Neural cell (in vitro differentiated cells): ENCODE results near the gene TRPT1. TPM values are rescaled to one million over a fixed set of nuclear protein-coding genes. Genes with fewer than 3 reads are reported as not detected.

Experiments used
- H2AFZ ChIP-seq: fragments of 200-600, 300-800 bp; sonication (generic), shearing (Covaris generic); 2 replicates; pipeline ENCODE4 v1.6.0; 2014; ENCODE audit warnings: low read depth, mild to moderate bottlenecking, antibody characterized with exemption, low read length, moderate library complexity
- H3F3A ChIP-seq: fragments of 200-600 bp; shearing (Covaris generic); 2 replicates; pipeline ENCODE4 v1.6.1; 2016; ENCODE audit warnings: mild to moderate bottlenecking, moderate library complexity, mixed read lengths, antibody characterized with exemption, low read length; ENCODE audit not compliant: insufficient read depth, poor library complexity, severe bottlenecking
- H3K27ac ChIP-seq: fragments of 200-600, 300-800 bp; sonication (generic), shearing (Covaris generic); 2 replicates; pipeline ENCODE4 v1.5.1; 2014; ENCODE audit warnings: mild to moderate bottlenecking, low read length, moderate library complexity
- H3K27me3 ChIP-seq: fragments of 300-800, 200-600 bp; sonication (generic), shearing (Covaris generic); 2 replicates; pipeline ENCODE4 v1.6.0; 2014; ENCODE audit warnings: mild to moderate bottlenecking, low read depth, low read length, moderate library complexity; ENCODE audit not compliant: insufficient read depth
- H3K36me3 ChIP-seq: fragments of 300-800, 200-600 bp; sonication (generic), shearing (Covaris generic); 2 replicates; pipeline ENCODE4 v1.5.1; 2014; ENCODE audit warnings: mild to moderate bottlenecking, antibody characterized with exemption, low read length, moderate library complexity; ENCODE audit not compliant: insufficient read depth
- H3K4me2 ChIP-seq: fragments of 300-800, 200-600 bp; sonication (generic), shearing (Covaris generic); 2 replicates; pipeline ENCODE4 v1.6.0; 2014; ENCODE audit warnings: mild to moderate bottlenecking, low read length
- H3K4me3 ChIP-seq: fragments of 300-800, 200-600 bp; sonication (generic), shearing (Covaris generic); 2 replicates; pipeline ENCODE4 v1.5.1; 2014; ENCODE audit warnings: mild to moderate bottlenecking, low read length, moderate library complexity
- H3K79me2 ChIP-seq: fragments of 200-600 bp; shearing (Covaris generic); replicated peaks from 2 replicates; pipeline ENCODE4 v1.6.0; 2014; ENCODE audit warnings: mild to moderate bottlenecking, low read length, moderate library complexity; ENCODE audit not compliant: insufficient read depth
- H3K9ac ChIP-seq: fragments of 300-800, 200-600 bp; sonication (generic), shearing (Covaris generic); 2 replicates; pipeline ENCODE4 v1.6.1; 2016; ENCODE audit warnings: mild to moderate bottlenecking, low read length, mixed read lengths
- H3K9me2 ChIP-seq: fragments of 200-600 bp; shearing (Covaris generic); 2 replicates; pipeline ENCODE4 v1.6.1; 2016; ENCODE audit warnings: mild to moderate bottlenecking, low read length, mixed read lengths; ENCODE audit not compliant: insufficient read depth
- H3K9me3 ChIP-seq: fragments of 200-600, 300-800 bp; sonication (generic), shearing (Covaris generic); 2 replicates; pipeline ENCODE4 v1.6.1; 2016; ENCODE audit warnings: mild to moderate bottlenecking, mixed run types, low read length, moderate library complexity, mixed read lengths
- H4K20me1 ChIP-seq: fragments of 200-600 bp; shearing (Covaris generic); 2 replicates; pipeline ENCODE4 v1.6.1; 2016; ENCODE audit warnings: mild to moderate bottlenecking, mixed run types; ENCODE audit not compliant: insufficient read depth
- CTCF ChIP-seq: fragments of 450-650 bp; IDR thresholded peaks from 2 replicates; pipeline ENCODE4 v1.5.1; 2014; ENCODE audit warnings: antibody characterized with exemption, mild to moderate bottlenecking, moderate library complexity; ENCODE audit not compliant: poor library complexity, severe bottlenecking
- EP300 ChIP-seq: fragments of 450-650 bp; conservative IDR thresholded peaks from 2 replicates; pipeline ENCODE4 v1.6.1; 2014; ENCODE audit warnings: antibody characterized with exemption, mild to moderate bottlenecking, moderate library complexity; ENCODE audit not compliant: poor library complexity, severe bottlenecking
- EZH2 ChIP-seq: fragments of 200-600, 300-800 bp; shearing (Covaris generic), sonication (generic); IDR thresholded peaks from 2 replicates; pipeline ENCODE4 v1.6.1; 2014; ENCODE audit warnings: antibody characterized with exemption, low read length, borderline replicate concordance, mild to moderate bottlenecking; ENCODE audit not compliant: insufficient read depth, poor library complexity, severe bottlenecking
- MXI1 ChIP-seq: fragments of 450-650 bp; conservative IDR thresholded peaks from 2 replicates; pipeline ENCODE4 v1.6.1; 2014; ENCODE audit warnings: antibody characterized with exemption, mild to moderate bottlenecking; ENCODE audit not compliant: poor library complexity, severe bottlenecking
- POLR2AphosphoS5 ChIP-seq: IDR thresholded peaks from 2 replicates; pipeline ENCODE4 v1.6.1; 2012
- RAD21 ChIP-seq: fragments of 450-650 bp; conservative IDR thresholded peaks from 2 replicates; pipeline ENCODE4 v1.6.1; 2014; ENCODE audit warnings: antibody characterized with exemption, mild to moderate bottlenecking, moderate library complexity
- REST ChIP-seq: IDR thresholded peaks from 2 replicates; pipeline ENCODE4 v1.6.1; 2012; ENCODE audit warnings: borderline replicate concordance
- SMC3 ChIP-seq: fragments of 450-650 bp; conservative IDR thresholded peaks from 2 replicates; pipeline ENCODE4 v1.6.1; 2014; ENCODE audit warnings: antibody characterized with exemption, mild to moderate bottlenecking, moderate library complexity; ENCODE audit not compliant: poor library complexity
- TAF1 ChIP-seq: IDR thresholded peaks from 2 replicates; pipeline ENCODE4 v1.6.1; 2012; ENCODE audit warnings: low read depth
- polyA plus RNA-seq: library from polyadenylated mRNA; depleted of rRNA; stranded (reverse); fragments of >200 nt; gene quantifications from 2 replicates; pipeline ENCODE4 v1.2.3, GENCODE V29; 2014

Gene TRPT1
- polyA plus RNA-seq, 1 donor from 2014 or later, result 67.2 TPM

GRCh38 chr11:64264371-64264852 lies 38.4 kb upstream of the TRPT1 start:
- H3F3A ChIP-seq, result no peaks in the 10 kb centered on the region
- no peaks in the 10 kb centered on the region for H3K9me2 ChIP-seq
- H3K4me2 ChIP-seq, result no peak overlapping the region
- H3K27me3 ChIP-seq, result no peaks in the 10 kb centered on the region
- H3K9me3 ChIP-seq, result no peaks in the 10 kb centered on the region
- H3K4me3 ChIP-seq, result no peak overlapping the region
- H3K79me2 ChIP-seq, result no peaks in the 10 kb centered on the region
- H2AFZ ChIP-seq, result no peak overlapping the region
- no peaks in the 10 kb centered on the region for H3K36me3 ChIP-seq
- H3K27ac ChIP-seq, result no peak overlapping the region
- H4K20me1 ChIP-seq, result no peaks in the 10 kb centered on the region
- peak overlapping the region; percentile 20 for H3K9ac ChIP-seq
- TF ChIP-seq EZH2 (no peak), RAD21 (no peak), REST (no peak), MXI1 (no peak), EP300 (no peak), SMC3 (no peak), TAF1 (no peak), POLR2AphosphoS5 (no peak), CTCF (no peak)

GRCh38 chr11:64263947-64264317 lies 37.9 kb upstream of the TRPT1 start:
- no peak overlapping the region for H3K9ac ChIP-seq
- H2AFZ ChIP-seq, result no peak overlapping the region
- H3K79me2 ChIP-seq, result no peaks in the 10 kb centered on the region
- TF ChIP-seq RAD21, result no peak
- no peak for TF ChIP-seq REST
- TF ChIP-seq TAF1, result no peak
- TF ChIP-seq POLR2AphosphoS5, result no peak
- TF ChIP-seq EP300, result no peak
- TF ChIP-seq SMC3, result no peak
- TF ChIP-seq MXI1, result no peak
- no peak overlapping the region for H3K4me3 ChIP-seq
- no peaks in the 10 kb centered on the region for H3K36me3 ChIP-seq
- no peaks in the 10 kb centered on the region for H3K9me3 ChIP-seq
- H3F3A ChIP-seq, result no peaks in the 10 kb centered on the region
- H3K9me2 ChIP-seq, result no peaks in the 10 kb centered on the region
- H3K4me2 ChIP-seq, result no peak overlapping the region
- no peak overlapping the region for H3K27ac ChIP-seq
- H4K20me1 ChIP-seq, result no peaks in the 10 kb centered on the region
- H3K27me3 ChIP-seq, result no peaks in the 10 kb centered on the region
